A549 (cell line): ENCODE results near the gene CYP24A1. TPM values are rescaled to one million over a fixed set of nuclear protein-coding genes. Genes with fewer than 3 reads are reported as not detected.

Experiments used
- ATAC-seq, 2 experiments: fragments of 200-7000 bp in 1 of 2; fragments of >200 bp in 1 of 2; cut with Nextera tagmentation in 1 of 2; cut with Tn5 transposase in 1 of 2; 3 replicates each; pipeline versions ENCODE4 v1.8.0 to v1.9.1; 2018 to 2020; ENCODE audit warnings: mild to moderate bottlenecking in 1 of 2, moderate library complexity in 1 of 2
- CTCF ChIA-PET: fragments of 300-600 bp; sonication (Branson Sonifier 250); formaldehyde crosslinking; extraction: SDS; loops from one replicate; lab custom pipeline; 2021; ENCODE audit warnings: antibody characterized with exemption, inconsistent platforms; lab: Yijun Ruan, JAX
- POLR2A ChIA-PET: fragments of 350-600 bp; formaldehyde crosslinking; extraction: SDS; loops from one replicate; lab custom pipeline; 2021; ENCODE audit warnings: antibody characterized with exemption, inconsistent platforms; lab: Yijun Ruan, JAX
- DNase-seq, 2 experiments: peaks; one replicate each; pipeline versions ENCODE4 v3.0.0 to v3.0.0-alpha.2; 2011 to 2016; ENCODE audit warnings: low read depth in 1 of 2, low spot score in 1 of 2
- FAIRE-seq: peaks from 2 replicates; lab custom pipeline; 2011; peaks lifted over from hg19 to GRCh38; lab: Jason Lieb, UNC
- H3K27ac ChIP-seq, 2 experiments: fragments of >200 bp; sonication (Bioruptor Twin); formaldehyde crosslinking; 3 replicates each; pipeline ENCODE4 v1.5.1; 2016 to 2017
- H3K4me1 ChIP-seq: fragments of >200 bp; sonication (Bioruptor Twin); formaldehyde crosslinking; 3 replicates; pipeline ENCODE4 v1.6.1; 2016
- H3K4me2 ChIP-seq: fragments of >200 bp; sonication (Bioruptor Twin); formaldehyde crosslinking; 3 replicates; pipeline ENCODE4 v1.6.1; 2016
- H3K4me3 ChIP-seq: fragments of >200 bp; sonication (Bioruptor Twin); formaldehyde crosslinking; 3 replicates; pipeline ENCODE4 v1.5.1; 2016
- H3K9me3 ChIP-seq: fragments of >200 bp; sonication (Bioruptor Twin); formaldehyde crosslinking; 3 replicates; pipeline ENCODE4 v1.6.1; 2016
- CBX8 ChIP-seq: fragments of 200-600 bp; sonication (generic); IDR thresholded peaks from 2 replicates; pipeline ENCODE4 v1.6.1; 2016
- CEBPB ChIP-seq, 2 experiments: fragments of >200 bp in 1 of 2; sonication (Bioruptor Twin) in 1 of 2; formaldehyde crosslinking in 1 of 2; IDR thresholded peaks; 2 replicates each; pipeline ENCODE4 v1.6.1; 2012 to 2016
- CHD2 ChIP-seq: fragments of 150-350 bp; IDR thresholded peaks from 2 replicates; pipeline ENCODE4 v1.6.1; 2014; ENCODE audit warnings: low read length; ENCODE audit not compliant: partially characterized antibody
- EHMT2 ChIP-seq: fragments of 200-600 bp; sonication (generic); IDR thresholded peaks from 2 replicates; pipeline ENCODE4 v1.6.1; 2016; ENCODE audit warnings: antibody characterized with exemption, low read depth, mild to moderate bottlenecking, moderate library complexity
- FOXS1 ChIP-seq: fragments of 250-450 bp; sonication (Bioruptor Pico); IDR thresholded peaks from 2 replicates; pipeline ENCODE4 v1.5.0; 2020; ENCODE audit warnings: mild to moderate bottlenecking, moderate library complexity
- GATA3 ChIP-seq: IDR thresholded peaks from 2 replicates; pipeline ENCODE4 v1.6.1; 2012; ENCODE audit warnings: borderline replicate concordance
- HEYL ChIP-seq: fragments of 250-450 bp; sonication (Bioruptor Pico); IDR thresholded peaks from 2 replicates; pipeline ENCODE4 v1.8.0; 2021; ENCODE audit warnings: mild to moderate bottlenecking, moderate library complexity
- HOXA7 ChIP-seq: fragments of 250-450 bp; sonication (Bioruptor Pico); IDR thresholded peaks from 2 replicates; pipeline ENCODE4 v1.5.0; 2020; ENCODE audit warnings: mild to moderate bottlenecking, moderate library complexity
- HOXB13 ChIP-seq: fragments of 250-450 bp; sonication (Bioruptor Pico); IDR thresholded peaks from 2 replicates; pipeline ENCODE4 v1.5.0; 2020; ENCODE audit warnings: low read depth, mild to moderate bottlenecking, moderate library complexity
- HOXB5 ChIP-seq: fragments of 250-450 bp; sonication (Bioruptor Pico); IDR thresholded peaks from 2 replicates; pipeline ENCODE4 v1.5.0; 2020; ENCODE audit warnings: mild to moderate bottlenecking, moderate library complexity
- KDM5A ChIP-seq: fragments of 200-600 bp; sonication (generic); IDR thresholded peaks from 2 replicates; pipeline ENCODE4 v1.6.1; 2016; ENCODE audit warnings: antibody characterized with exemption, mild to moderate bottlenecking
- MAZ ChIP-seq: fragments of 150-350 bp; IDR thresholded peaks from 2 replicates; pipeline ENCODE4 v1.6.1; 2014; ENCODE audit warnings: antibody characterized with exemption, low read depth, low read length, borderline replicate concordance
- PHF8 ChIP-seq: fragments of 200-600 bp; sonication (generic); IDR thresholded peaks from 2 replicates; pipeline ENCODE4 v1.6.1; 2016; ENCODE audit warnings: low read depth, mild to moderate bottlenecking, antibody characterized with exemption, moderate library complexity, borderline replicate concordance
- POLR2A ChIP-seq: IDR thresholded peaks from 2 replicates; pipeline ENCODE4 v1.6.1; 2012; ENCODE audit warnings: mild to moderate bottlenecking, low read length
- RAD21 ChIP-seq, 2 experiments: fragments of >200 bp in 1 of 2; sonication (Bioruptor Twin) in 1 of 2; formaldehyde crosslinking in 1 of 2; IDR thresholded peaks in 1 of 2; conservative IDR thresholded peaks in 1 of 2; 2 replicates in 1 of 2; 3 replicates in 1 of 2; pipeline ENCODE4 v1.6.1; 2012 to 2018; ENCODE audit warnings: inconsistent platforms in 1 of 2
- RARB ChIP-seq: fragments of 250-450 bp; sonication (Bioruptor Pico); IDR thresholded peaks from 2 replicates; pipeline ENCODE4 v1.8.0; 2021; ENCODE audit warnings: mild to moderate bottlenecking, moderate library complexity
- RCOR1 ChIP-seq: fragments of 150-350 bp; IDR thresholded peaks from 2 replicates; pipeline ENCODE4 v1.6.1; 2014; ENCODE audit warnings: antibody characterized with exemption, low read length, low read depth
- RFX5 ChIP-seq: fragments of 450-650 bp; IDR thresholded peaks from 2 replicates; pipeline ENCODE4 v1.7.1; 2014; ENCODE audit warnings: antibody characterized with exemption, mild to moderate bottlenecking, moderate library complexity
- RNF2 ChIP-seq: fragments of 200-600 bp; sonication (generic); IDR thresholded peaks from 2 replicates; pipeline ENCODE4 v1.6.1; 2016; ENCODE audit warnings: low read depth, mild to moderate bottlenecking, antibody characterized with exemption, moderate library complexity, borderline replicate concordance
- SMC3 ChIP-seq: fragments of >200 bp; sonication (Bioruptor Twin); formaldehyde crosslinking; IDR thresholded peaks from 3 replicates; pipeline ENCODE4 v1.6.1; 2018; ENCODE audit warnings: inconsistent platforms
- SREBF2 ChIP-seq: fragments of 450-650 bp; IDR thresholded peaks from 2 replicates; pipeline ENCODE4 v1.6.1; 2014; ENCODE audit warnings: mild to moderate bottlenecking, moderate library complexity
- TFCP2L1 ChIP-seq: fragments of 250-450 bp; sonication (Bioruptor Pico); IDR thresholded peaks from 2 replicates; pipeline ENCODE4 v1.5.0; 2021; ENCODE audit warnings: mild to moderate bottlenecking
- TP53 ChIP-seq: fragments of 250-450 bp; sonication (Bioruptor Pico); IDR thresholded peaks from 2 replicates; pipeline ENCODE4 v1.5.0; 2021; ENCODE audit warnings: mild to moderate bottlenecking, moderate library complexity
- ZFP36 ChIP-seq: fragments of 450-650 bp; IDR thresholded peaks from 2 replicates; pipeline ENCODE4 v1.6.1; 2014; ENCODE audit warnings: borderline replicate concordance; ENCODE audit not compliant: partially characterized antibody
- ZSCAN20 ChIP-seq: fragments of 250-450 bp; sonication (Bioruptor Pico); IDR thresholded peaks from 2 replicates; pipeline ENCODE4 v1.8.0; 2022; ENCODE audit warnings: mild to moderate bottlenecking, moderate library complexity
- WGBS: methylation state at CpG from one replicate; pipeline ENCODE4 v1.1.6; 2017; ENCODE audit errors: missing lambda C conversion rate; 5-methylcytosine and 5-hydroxymethylcytosine counted together
- polyA plus RNA-seq, 4 experiments: library from polyadenylated mRNA; depleted of rRNA in 3 of 4; stranded (reverse); fragments of >200 nt; fragmentation: RNase III in 1 of 4; extraction: RNeasy Plus Mini Kit Qiagen cat#74134 plus additional on column Dnase treatment in 1 of 4; gene quantifications; 2 replicates in 3 of 4; 3 replicates in 1 of 4; pipeline ENCODE4 v1.2.3, GENCODE V29; 2011 to 2017
- TF ChIP-seq, protein P1 (sequence below): fragments of 250-450 bp; sonication (Bioruptor Pico); IDR thresholded peaks from 2 replicates; pipeline ENCODE4 v1.5.0; 2021; ENCODE audit warnings: mild to moderate bottlenecking, moderate library complexity, borderline replicate concordance
- TF ChIP-seq, protein P2 (sequence below): IDR thresholded peaks from 2 replicates; pipeline ENCODE4 v1.6.1; 2012; ENCODE audit warnings: low read depth, borderline replicate concordance
- TF ChIP-seq, protein P3 (sequence below): fragments of >200 bp; sonication (Bioruptor Twin); formaldehyde crosslinking; IDR thresholded peaks from 3 replicates; pipeline ENCODE4 v1.5.1; 2016
- TF ChIP-seq, protein P4 (sequence below): fragments of 450-650 bp; IDR thresholded peaks from 2 replicates; pipeline ENCODE4 v1.6.1; 2014; ENCODE audit warnings: antibody characterized with exemption
- TF ChIP-seq, protein P5 (sequence below): IDR thresholded peaks from 2 replicates; pipeline ENCODE4 v1.6.1; 2012
- TF ChIP-seq, protein P6 (sequence below): fragments of 250-450 bp; sonication (Bioruptor Pico); IDR thresholded peaks from 2 replicates; pipeline ENCODE4 v1.5.0; 2020; ENCODE audit warnings: low read depth, mild to moderate bottlenecking, moderate library complexity
- TF ChIP-seq, protein P7 (sequence below): fragments of >200 bp; sonication (Bioruptor Twin); formaldehyde crosslinking; IDR thresholded peaks from 3 replicates; pipeline ENCODE4 v1.6.1; 2016

Gene CYP24A1
- polyA plus RNA-seq, 2 of the 4 experiments (the other 2 are of a cell fraction): 722 to 1,617 TPM

DNA sequence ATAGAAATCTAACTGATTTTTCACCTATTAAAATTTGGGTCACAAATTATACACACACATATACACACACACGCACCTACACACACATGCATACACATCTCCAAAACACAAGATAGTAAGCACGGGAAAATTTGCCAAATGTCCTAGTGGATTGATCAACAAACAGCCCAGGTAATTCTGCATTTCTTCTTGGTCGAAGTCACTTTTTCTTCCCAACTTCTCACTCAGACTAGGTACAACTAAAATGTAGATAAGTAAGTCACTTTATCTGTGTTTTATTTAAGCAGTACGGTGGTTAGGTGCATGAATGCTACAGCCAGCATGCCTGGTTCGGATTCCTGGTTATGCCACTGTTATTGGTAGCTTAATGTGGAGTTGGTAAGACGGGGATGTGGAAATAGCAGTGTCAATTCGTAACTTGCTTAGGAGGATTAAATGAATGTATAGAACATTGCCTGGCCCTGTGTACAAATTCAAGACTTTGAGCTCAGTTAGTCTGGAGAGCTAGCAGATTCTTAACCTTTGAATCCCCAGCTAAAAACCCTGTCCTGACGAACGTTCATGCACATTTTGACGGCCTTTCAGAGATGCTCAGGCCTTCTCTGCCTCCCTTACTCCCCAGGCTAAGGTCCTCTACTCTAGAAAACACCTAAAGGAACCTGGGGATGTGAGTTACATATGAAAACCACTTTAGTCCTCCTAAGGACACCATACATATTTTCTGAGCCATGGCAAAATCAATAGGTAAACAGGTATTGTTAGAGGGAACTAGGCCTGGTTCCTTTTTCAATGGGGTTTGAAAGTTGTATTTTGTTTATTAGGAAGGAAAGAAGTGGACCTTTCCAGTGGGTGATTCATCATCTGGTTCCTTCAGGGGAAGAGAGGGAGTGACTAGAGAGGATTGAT is 50.9 kb downstream of the CYP24A1 start:
- peak overlapping the region; percentile 53 for H3K4me2 ChIP-seq
- TF ChIP-seq HOXA7 (CRISPR knock-in tag): peak; percentile 84; the same call in 1 of the 2 replicates
- TF ChIP-seq RFX5: no peak
- TF ChIP-seq, protein P1, sequence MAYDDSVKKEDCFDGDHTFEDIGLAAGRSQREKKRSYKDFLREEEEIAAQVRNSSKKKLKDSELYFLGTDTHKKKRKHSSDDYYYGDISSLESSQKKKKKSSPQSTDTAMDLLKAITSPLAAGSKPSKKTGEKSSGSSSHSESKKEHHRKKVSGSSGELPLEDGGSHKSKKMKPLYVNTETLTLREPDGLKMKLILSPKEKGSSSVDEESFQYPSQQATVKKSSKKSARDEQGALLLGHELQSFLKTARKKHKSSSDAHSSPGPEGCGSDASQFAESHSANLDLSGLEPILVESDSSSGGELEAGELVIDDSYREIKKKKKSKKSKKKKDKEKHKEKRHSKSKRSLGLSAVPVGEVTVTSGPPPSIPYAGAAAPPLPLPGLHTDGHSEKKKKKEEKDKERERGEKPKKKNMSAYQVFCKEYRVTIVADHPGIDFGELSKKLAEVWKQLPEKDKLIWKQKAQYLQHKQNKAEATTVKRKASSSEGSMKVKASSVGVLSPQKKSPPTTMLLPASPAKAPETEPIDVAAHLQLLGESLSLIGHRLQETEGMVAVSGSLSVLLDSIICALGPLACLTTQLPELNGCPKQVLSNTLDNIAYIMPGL: no peak; the same call in 1 of the 2 replicates
- no peak for TF ChIP-seq MAZ
- TF ChIP-seq SREBF2: no peak
- TF ChIP-seq CBX8: no peak
- TF ChIP-seq EHMT2: no peak
- peak; percentile 96 for TF ChIP-seq HOXB13 (CRISPR knock-in tag)
- TF ChIP-seq, protein P2, sequence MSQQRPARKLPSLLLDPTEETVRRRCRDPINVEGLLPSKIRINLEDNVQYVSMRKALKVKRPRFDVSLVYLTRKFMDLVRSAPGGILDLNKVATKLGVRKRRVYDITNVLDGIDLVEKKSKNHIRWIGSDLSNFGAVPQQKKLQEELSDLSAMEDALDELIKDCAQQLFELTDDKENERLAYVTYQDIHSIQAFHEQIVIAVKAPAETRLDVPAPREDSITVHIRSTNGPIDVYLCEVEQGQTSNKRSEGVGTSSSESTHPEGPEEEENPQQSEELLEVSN: no peak; the same call in 1 of the 2 replicates
- TF ChIP-seq, protein P3, sequence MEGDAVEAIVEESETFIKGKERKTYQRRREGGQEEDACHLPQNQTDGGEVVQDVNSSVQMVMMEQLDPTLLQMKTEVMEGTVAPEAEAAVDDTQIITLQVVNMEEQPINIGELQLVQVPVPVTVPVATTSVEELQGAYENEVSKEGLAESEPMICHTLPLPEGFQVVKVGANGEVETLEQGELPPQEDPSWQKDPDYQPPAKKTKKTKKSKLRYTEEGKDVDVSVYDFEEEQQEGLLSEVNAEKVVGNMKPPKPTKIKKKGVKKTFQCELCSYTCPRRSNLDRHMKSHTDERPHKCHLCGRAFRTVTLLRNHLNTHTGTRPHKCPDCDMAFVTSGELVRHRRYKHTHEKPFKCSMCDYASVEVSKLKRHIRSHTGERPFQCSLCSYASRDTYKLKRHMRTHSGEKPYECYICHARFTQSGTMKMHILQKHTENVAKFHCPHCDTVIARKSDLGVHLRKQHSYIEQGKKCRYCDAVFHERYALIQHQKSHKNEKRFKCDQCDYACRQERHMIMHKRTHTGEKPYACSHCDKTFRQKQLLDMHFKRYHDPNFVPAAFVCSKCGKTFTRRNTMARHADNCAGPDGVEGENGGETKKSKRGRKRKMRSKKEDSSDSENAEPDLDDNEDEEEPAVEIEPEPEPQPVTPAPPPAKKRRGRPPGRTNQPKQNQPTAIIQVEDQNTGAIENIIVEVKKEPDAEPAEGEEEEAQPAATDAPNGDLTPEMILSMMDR: no peak
- no peak for TF ChIP-seq CEBPB (IDR thresholded peaks at IDR 0.05)
- peak; percentile 94 for TF ChIP-seq HOXB5
- TF ChIP-seq GATA3: no peak
- peak; percentile 90; the same call in 1 of the 2 replicates for TF ChIP-seq ZSCAN20 (CRISPR knock-in tag)
- TF ChIP-seq, protein P4, sequence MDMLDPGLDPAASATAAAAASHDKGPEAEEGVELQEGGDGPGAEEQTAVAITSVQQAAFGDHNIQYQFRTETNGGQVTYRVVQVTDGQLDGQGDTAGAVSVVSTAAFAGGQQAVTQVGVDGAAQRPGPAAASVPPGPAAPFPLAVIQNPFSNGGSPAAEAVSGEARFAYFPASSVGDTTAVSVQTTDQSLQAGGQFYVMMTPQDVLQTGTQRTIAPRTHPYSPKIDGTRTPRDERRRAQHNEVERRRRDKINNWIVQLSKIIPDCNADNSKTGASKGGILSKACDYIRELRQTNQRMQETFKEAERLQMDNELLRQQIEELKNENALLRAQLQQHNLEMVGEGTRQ: no peak
- TF ChIP-seq, protein P5, sequence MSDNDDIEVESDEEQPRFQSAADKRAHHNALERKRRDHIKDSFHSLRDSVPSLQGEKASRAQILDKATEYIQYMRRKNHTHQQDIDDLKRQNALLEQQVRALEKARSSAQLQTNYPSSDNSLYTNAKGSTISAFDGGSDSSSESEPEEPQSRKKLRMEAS: 0 out of 2 replicates have a peak, but pooled peaks have one; percentile 5
- no peak for TF ChIP-seq ZFP36
- TF ChIP-seq, protein P6, sequence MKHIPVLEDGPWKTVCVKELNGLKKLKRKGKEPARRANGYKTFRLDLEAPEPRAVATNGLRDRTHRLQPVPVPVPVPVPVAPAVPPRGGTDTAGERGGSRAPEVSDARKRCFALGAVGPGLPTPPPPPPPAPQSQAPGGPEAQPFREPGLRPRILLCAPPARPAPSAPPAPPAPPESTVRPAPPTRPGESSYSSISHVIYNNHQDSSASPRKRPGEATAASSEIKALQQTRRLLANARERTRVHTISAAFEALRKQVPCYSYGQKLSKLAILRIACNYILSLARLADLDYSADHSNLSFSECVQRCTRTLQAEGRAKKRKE (CRISPR knock-in tag): peak; percentile 80
- TF ChIP-seq RARB (CRISPR knock-in tag): no peak; the same call in 1 of the 2 replicates
- peak; percentile 78 for TF ChIP-seq HEYL (CRISPR knock-in tag)
- peak; percentile 95 for TF ChIP-seq TFCP2L1 (CRISPR knock-in tag)
- no peak for TF ChIP-seq PHF8
- TF ChIP-seq FOXS1 (CRISPR knock-in tag): peak; percentile 74
- no peak for TF ChIP-seq KDM5A
- TF ChIP-seq SMC3: no peak
- no peak for TF ChIP-seq RNF2
- TF ChIP-seq RCOR1: no peak
- no peak for TF ChIP-seq CHD2
- TF ChIP-seq RAD21 (conservative IDR thresholded peaks at IDR 0.05 in 1 of 2, IDR thresholded peaks at IDR 0.05 in 1 of 2): no peak
- TF ChIP-seq, protein P7, sequence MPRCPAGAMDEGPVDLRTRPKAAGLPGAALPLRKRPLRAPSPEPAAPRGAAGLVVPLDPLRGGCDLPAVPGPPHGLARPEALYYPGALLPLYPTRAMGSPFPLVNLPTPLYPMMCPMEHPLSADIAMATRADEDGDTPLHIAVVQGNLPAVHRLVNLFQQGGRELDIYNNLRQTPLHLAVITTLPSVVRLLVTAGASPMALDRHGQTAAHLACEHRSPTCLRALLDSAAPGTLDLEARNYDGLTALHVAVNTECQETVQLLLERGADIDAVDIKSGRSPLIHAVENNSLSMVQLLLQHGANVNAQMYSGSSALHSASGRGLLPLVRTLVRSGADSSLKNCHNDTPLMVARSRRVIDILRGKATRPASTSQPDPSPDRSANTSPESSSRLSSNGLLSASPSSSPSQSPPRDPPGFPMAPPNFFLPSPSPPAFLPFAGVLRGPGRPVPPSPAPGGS: no peak
- no peak for TF ChIP-seq POLR2A
- TF ChIP-seq TP53: peak; percentile 91; the same call in 1 of the 2 replicates

More for the DNA sequence above, 50.9 kb downstream of the CYP24A1 start:
- Histone ChIP-seq H3K4me3 (no peak overlapping the region), H3K4me1 (peaks cover 86% of the 10 kb centered on the region), H3K27ac (peak overlapping the region; percentile 94 to 98), H3K9me3 (peaks cover 5% of the 10 kb centered on the region; the same call in 1 of the 3 replicates)
- POLR2A ChIA-PET: interaction anchor here (0.9 to 2.4 kb wide), 9 partner anchors 10 to 51 kb away, joined by 3 to 34 read pairs (median 8); partner anchors contain the start of gene CYP24A1
- 7% methylated on average over 10 of the region's 10 CpGs for whole genome bisulfite sequencing
- ATAC-seq: peak; percentile 15 to 46
- FAIRE-seq: no peak
- DNase-seq: no peak
- CTCF ChIA-PET: interaction anchor here (0.8 to 4.2 kb wide), 8 partner anchors 12 to 83 kb away, joined by 3 to 20 read pairs (median 4); no protein-coding TSS in a partner anchor
